Keratinocyte (primary cell): ENCODE data around the gene CDH22.

ENCODE experiments used
- EZH2 ChIP-seq: IDR thresholded peaks from one replicate; pipeline ENCODE4 v1.6.1; 2012; ENCODE audit warnings: inconsistent platforms, mild to moderate bottlenecking, low read length, moderate library complexity
- TF ChIP-seq, protein P1 (sequence below), 3 experiments: IDR thresholded peaks in 1 of 3; conservative IDR thresholded peaks in 1 of 3; optimal IDR thresholded peaks in 1 of 3; 2 replicates in 2 of 3; 3 replicates in 1 of 3; pipeline versions ENCODE3 to v1.5.1; 2011; ENCODE audit warnings: low read length in 3 of 3, mild to moderate bottlenecking in 3 of 3, moderate library complexity in 2 of 3, control low read depth in 1 of 3, inconsistent platforms in 1 of 3; ENCODE audit not compliant: insufficient read depth in 2 of 3; ENCODE audit errors: extremely low read depth in 1 of 3

DNA sequence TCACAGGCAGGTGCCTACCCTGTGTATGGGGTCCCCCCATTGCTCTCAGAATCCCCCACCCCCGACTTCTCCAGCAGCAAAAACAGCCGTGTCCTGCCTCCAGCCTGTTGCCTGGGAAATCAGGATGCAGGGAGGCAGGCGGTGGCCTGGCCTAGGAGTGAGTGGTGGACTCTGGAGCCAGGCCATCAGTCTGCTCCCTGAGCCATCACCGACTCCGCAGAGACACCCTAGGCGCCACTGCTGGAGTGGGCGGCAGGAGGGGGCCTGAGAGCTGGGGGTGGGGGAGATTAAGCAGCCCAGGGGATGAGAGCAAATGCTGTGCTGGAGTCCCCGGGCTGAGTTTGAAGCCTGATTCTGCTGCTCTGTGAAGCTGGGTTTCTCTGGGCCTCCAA is 97.0 kb downstream of the CDH22 start:
- TF ChIP-seq, protein P1, sequence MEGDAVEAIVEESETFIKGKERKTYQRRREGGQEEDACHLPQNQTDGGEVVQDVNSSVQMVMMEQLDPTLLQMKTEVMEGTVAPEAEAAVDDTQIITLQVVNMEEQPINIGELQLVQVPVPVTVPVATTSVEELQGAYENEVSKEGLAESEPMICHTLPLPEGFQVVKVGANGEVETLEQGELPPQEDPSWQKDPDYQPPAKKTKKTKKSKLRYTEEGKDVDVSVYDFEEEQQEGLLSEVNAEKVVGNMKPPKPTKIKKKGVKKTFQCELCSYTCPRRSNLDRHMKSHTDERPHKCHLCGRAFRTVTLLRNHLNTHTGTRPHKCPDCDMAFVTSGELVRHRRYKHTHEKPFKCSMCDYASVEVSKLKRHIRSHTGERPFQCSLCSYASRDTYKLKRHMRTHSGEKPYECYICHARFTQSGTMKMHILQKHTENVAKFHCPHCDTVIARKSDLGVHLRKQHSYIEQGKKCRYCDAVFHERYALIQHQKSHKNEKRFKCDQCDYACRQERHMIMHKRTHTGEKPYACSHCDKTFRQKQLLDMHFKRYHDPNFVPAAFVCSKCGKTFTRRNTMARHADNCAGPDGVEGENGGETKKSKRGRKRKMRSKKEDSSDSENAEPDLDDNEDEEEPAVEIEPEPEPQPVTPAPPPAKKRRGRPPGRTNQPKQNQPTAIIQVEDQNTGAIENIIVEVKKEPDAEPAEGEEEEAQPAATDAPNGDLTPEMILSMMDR (optimal IDR thresholded peaks at IDR 0.05 in 1 of 3, IDR thresholded peaks at IDR 0.05 in 1 of 3, conservative IDR thresholded peaks at IDR 0.05 in 1 of 3; ENCODE audit: extremely low read depth in 1 of 3, insufficient read depth in 2 of 3, low read length in 3 of 3): no peak
- no peak for TF ChIP-seq EZH2
